Keratinocyte (primary cell): Measurements from ENCODE around the gene CCND1. TPM values are rescaled to one million over a fixed set of nuclear protein-coding genes. Genes with fewer than 3 reads are reported as not detected.

Source experiments
- DNase-seq: peaks from one replicate; pipeline ENCODE4 v3.0.0-alpha.2; 2011; ENCODE audit warnings: low read depth, missing footprints, low spot score
- FAIRE-seq: peaks from 2 replicates; lab custom pipeline; 2011; peaks lifted over from hg19 to GRCh38; lab: Jason Lieb, UNC
- H2AFZ ChIP-seq: 2 replicates; pipeline ENCODE4 v1.6.0; 2012; ENCODE audit warnings: low read length, control low read depth, inconsistent platforms; ENCODE audit not compliant: control insufficient read depth
- H3K27ac ChIP-seq: 2 replicates; pipeline ENCODE4 v1.5.1; 2011; ENCODE audit warnings: low read length; ENCODE audit not compliant: control insufficient read depth, insufficient read depth
- H3K27me3 ChIP-seq: 3 replicates; pipeline ENCODE4 v1.6.0; 2011; ENCODE audit warnings: low read length; ENCODE audit not compliant: control insufficient read depth, insufficient read depth; ENCODE audit errors: extremely low read depth
- H3K36me3 ChIP-seq, 2 experiments: 2 replicates in 1 of 2; 3 replicates in 1 of 2; pipeline ENCODE4 v1.5.1; 2011; ENCODE audit warnings: low read length in 2 of 2, mild to moderate bottlenecking in 1 of 2; ENCODE audit not compliant: control insufficient read depth in 2 of 2, insufficient read depth in 2 of 2; ENCODE audit errors: extremely low read depth in 1 of 2
- H3K4me1 ChIP-seq: 3 replicates; pipeline ENCODE4 v1.5.1; 2011; ENCODE audit warnings: low read length; ENCODE audit not compliant: control insufficient read depth, insufficient read depth; ENCODE audit errors: extremely low read depth
- H3K4me2 ChIP-seq: 3 replicates; pipeline ENCODE4 v1.6.0; 2011; ENCODE audit warnings: low read depth, low read length; ENCODE audit not compliant: control insufficient read depth, insufficient read depth; ENCODE audit errors: extremely low read depth
- H3K4me3 ChIP-seq, 3 experiments: fragments of 200-600 bp in 1 of 3; sonication (generic) in 1 of 3; 2 replicates in 2 of 3; 3 replicates in 1 of 3; pipeline ENCODE4 v1.5.1; 2011 to 2016; ENCODE audit warnings: low read length in 3 of 3, mild to moderate bottlenecking in 3 of 3, control low read depth in 2 of 3, inconsistent platforms in 1 of 3, low read depth in 1 of 3, mixed read lengths in 1 of 3, mixed run types in 1 of 3, moderate library complexity in 1 of 3; ENCODE audit not compliant: control insufficient read depth in 2 of 3, insufficient read depth in 2 of 3; ENCODE audit errors: extremely low read depth in 1 of 3
- H3K79me2 ChIP-seq: 2 replicates; pipeline ENCODE4 v1.6.0; 2012; ENCODE audit warnings: low read length; ENCODE audit not compliant: control insufficient read depth, insufficient read depth
- H3K9ac ChIP-seq: 3 replicates; pipeline ENCODE4 v1.6.0; 2011; ENCODE audit warnings: low read length; ENCODE audit not compliant: control insufficient read depth, insufficient read depth; ENCODE audit errors: extremely low read depth
- H3K9me1 ChIP-seq: 3 replicates; pipeline ENCODE4 v1.6.0; 2011; ENCODE audit warnings: low read length; ENCODE audit not compliant: control insufficient read depth, insufficient read depth; ENCODE audit errors: extremely low read depth
- H3K9me3 ChIP-seq: 2 replicates; pipeline ENCODE4 v1.5.1; 2012; ENCODE audit warnings: low read depth, low read length; ENCODE audit not compliant: control insufficient read depth
- H4K20me1 ChIP-seq: 3 replicates; pipeline ENCODE4 v1.6.0; 2011; ENCODE audit warnings: low read length; ENCODE audit not compliant: control insufficient read depth, insufficient read depth; ENCODE audit errors: extremely low read depth
- EZH2 ChIP-seq: IDR thresholded peaks from one replicate; pipeline ENCODE4 v1.6.1; 2012; ENCODE audit warnings: inconsistent platforms, mild to moderate bottlenecking, low read length, moderate library complexity
- dilution Hi-C: fragments of 300-500 bp; cut with MboI; formaldehyde crosslinking; loops from one replicate; pipeline ENCODE4 v1.7.0; 2020; ENCODE audit warnings: low sequenced_read_pairs; ENCODE audit not compliant: extremely low pct_ligation_motif_present
- polyA plus RNA-seq, 5 experiments: library from polyadenylated mRNA; depleted of rRNA in 3 of 5; stranded (reverse) in 3 of 5; stranded (forward) in 1 of 5; unstranded in 1 of 5; fragments of >200 nt; gene quantifications; 1 replicate in 1 of 5; 2 replicates in 3 of 5; 3 replicates in 1 of 5; pipeline versions ENCODE4 v1.2.1 to v1.2.3, GENCODE V29; 2011 to 2012; ENCODE audit warnings: missing spikeins in 2 of 5, low read depth in 1 of 5, low replicate concordance in 1 of 5
- TF ChIP-seq, protein P1 (sequence below), 3 experiments: IDR thresholded peaks in 1 of 3; conservative IDR thresholded peaks in 1 of 3; optimal IDR thresholded peaks in 1 of 3; 2 replicates in 2 of 3; 3 replicates in 1 of 3; pipeline versions ENCODE3 to v1.5.1; 2011; ENCODE audit warnings: low read length in 3 of 3, mild to moderate bottlenecking in 3 of 3, moderate library complexity in 2 of 3, control low read depth in 1 of 3, inconsistent platforms in 1 of 3; ENCODE audit not compliant: insufficient read depth in 2 of 3; ENCODE audit errors: extremely low read depth in 1 of 3

CCND1 gene
- polyA plus RNA-seq, 1 donor (not counting 4 experiments of a cell fraction or from before 2014, with no cell fraction given), result 124 TPM

GRCh38 chr11:69652999-69653398, 12.0 kb downstream of the CCND1 start:
- Histone ChIP-seq H3K27ac (no peak overlapping the region), H3K4me2 (no peak overlapping the region), H3K9ac (no peak overlapping the region), H3K9me3 (no peaks in the 10 kb centered on the region), H4K20me1 (peaks cover 15% of the 10 kb centered on the region), H3K36me3 (peaks cover 28 to 38% of the 10 kb centered on the region in 2 experiments), H3K27me3 (no peaks in the 10 kb centered on the region), H3K79me2 (peaks cover 16% of the 10 kb centered on the region), H2AFZ (no peak overlapping the region), H3K9me1 (peaks cover 2% of the 10 kb centered on the region), H3K4me1 (no peaks in the 10 kb centered on the region), H3K4me3 (no peak overlapping the region)
- no peak for TF ChIP-seq EZH2
- TF ChIP-seq, protein P1, sequence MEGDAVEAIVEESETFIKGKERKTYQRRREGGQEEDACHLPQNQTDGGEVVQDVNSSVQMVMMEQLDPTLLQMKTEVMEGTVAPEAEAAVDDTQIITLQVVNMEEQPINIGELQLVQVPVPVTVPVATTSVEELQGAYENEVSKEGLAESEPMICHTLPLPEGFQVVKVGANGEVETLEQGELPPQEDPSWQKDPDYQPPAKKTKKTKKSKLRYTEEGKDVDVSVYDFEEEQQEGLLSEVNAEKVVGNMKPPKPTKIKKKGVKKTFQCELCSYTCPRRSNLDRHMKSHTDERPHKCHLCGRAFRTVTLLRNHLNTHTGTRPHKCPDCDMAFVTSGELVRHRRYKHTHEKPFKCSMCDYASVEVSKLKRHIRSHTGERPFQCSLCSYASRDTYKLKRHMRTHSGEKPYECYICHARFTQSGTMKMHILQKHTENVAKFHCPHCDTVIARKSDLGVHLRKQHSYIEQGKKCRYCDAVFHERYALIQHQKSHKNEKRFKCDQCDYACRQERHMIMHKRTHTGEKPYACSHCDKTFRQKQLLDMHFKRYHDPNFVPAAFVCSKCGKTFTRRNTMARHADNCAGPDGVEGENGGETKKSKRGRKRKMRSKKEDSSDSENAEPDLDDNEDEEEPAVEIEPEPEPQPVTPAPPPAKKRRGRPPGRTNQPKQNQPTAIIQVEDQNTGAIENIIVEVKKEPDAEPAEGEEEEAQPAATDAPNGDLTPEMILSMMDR (optimal IDR thresholded peaks at IDR 0.05 in 1 of 3, IDR thresholded peaks at IDR 0.05 in 1 of 3, conservative IDR thresholded peaks at IDR 0.05 in 1 of 3; ENCODE audit: extremely low read depth in 1 of 3, insufficient read depth in 2 of 3, low read length in 3 of 3), result no peak
- DNase-seq (no peak), FAIRE-seq (no peak)
- dilution Hi-C loops, result no loop called here

DNA sequence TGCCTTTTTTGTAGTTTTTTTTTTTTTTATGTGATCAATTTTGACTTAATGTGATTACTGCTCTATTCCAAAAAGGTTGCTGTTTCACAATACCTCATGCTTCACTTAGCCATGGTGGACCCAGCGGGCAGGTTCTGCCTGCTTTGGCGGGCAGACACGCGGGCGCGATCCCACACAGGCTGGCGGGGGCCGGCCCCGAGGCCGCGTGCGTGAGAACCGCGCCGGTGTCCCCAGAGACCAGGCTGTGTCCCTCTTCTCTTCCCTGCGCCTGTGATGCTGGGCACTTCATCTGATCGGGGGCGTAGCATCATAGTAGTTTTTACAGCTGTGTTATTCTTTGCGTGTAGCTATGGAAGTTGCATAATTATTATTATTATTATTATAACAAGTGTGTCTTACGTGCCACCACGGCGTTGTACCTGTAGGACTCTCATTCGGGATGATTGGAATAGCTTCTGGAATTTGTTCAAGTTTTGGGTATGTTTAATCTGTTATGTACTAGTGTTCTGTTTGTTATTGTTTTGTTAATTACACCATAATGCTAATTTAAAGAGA, 12.5 kb downstream of the CCND1 start:
- dilution Hi-C loops, result no loop called here
- FAIRE-seq (no peak), DNase-seq (no peak)
- H3K4me3 ChIP-seq, result no peak overlapping the region
- no peak overlapping the region for H3K9ac ChIP-seq
- H3K36me3 ChIP-seq, result peaks cover 24 to 33% of the 10 kb centered on the region in 2 experiments
- H3K4me1 ChIP-seq, result no peaks in the 10 kb centered on the region
- no peak overlapping the region for H2AFZ ChIP-seq
- H4K20me1 ChIP-seq, result peaks cover 10% of the 10 kb centered on the region
- H3K4me2 ChIP-seq, result no peak overlapping the region
- H3K79me2 ChIP-seq, result peaks cover 11% of the 10 kb centered on the region
- no peak for TF ChIP-seq EZH2
- TF ChIP-seq, protein P1 (optimal IDR thresholded peaks at IDR 0.05 in 1 of 3, IDR thresholded peaks at IDR 0.05 in 1 of 3, conservative IDR thresholded peaks at IDR 0.05 in 1 of 3; ENCODE audit: extremely low read depth in 1 of 3, insufficient read depth in 2 of 3, low read length in 3 of 3), result no peak
- no peaks in the 10 kb centered on the region for H3K27me3 ChIP-seq
- H3K9me1 ChIP-seq, result peaks cover 2% of the 10 kb centered on the region
- H3K27ac ChIP-seq, result no peak overlapping the region
- H3K9me3 ChIP-seq, result no peaks in the 10 kb centered on the region
